Activated CD8-positive, alpha-beta memory T cell treated with anti-CD3 and anti-CD28 coated beads for 36 hours (primary cell): ENCODE measurements around the gene SPEG. TPM values are rescaled to one million over a fixed set of nuclear protein-coding genes. Genes with fewer than 3 reads are reported as not detected.

Source experiments
- CTCF ChIA-PET: fragments of 350-600 bp; sonication (Branson Sonifier 250); formaldehyde crosslinking; loops from one replicate; lab custom pipeline; 2021; ENCODE audit warnings: antibody characterized with exemption; lab: Charles Lee
- POLR2A ChIA-PET: fragments of 350-600 bp; sonication (Branson Sonifier 250); formaldehyde crosslinking; loops from one replicate; lab custom pipeline; 2021; ENCODE audit warnings: antibody characterized with exemption; lab: Charles Lee
- total RNA-seq, 2 experiments: library from RNA; stranded (reverse); gene quantifications; one replicate each; pipeline ENCODE4 v1.2.3, GENCODE V29; 2021

The SPEG gene
- total RNA-seq, 2 experiments from 2014 or later = 0.78 to 0.95 TPM

GRCh38 chr2:219465659-219466561 is 31.3 kb downstream of the SPEG start:
- ChIA-PET CTCF (no interaction called here), POLR2A (no interaction called here)

GRCh38 chr2:219466816-219467735 is 32.4 kb downstream of the SPEG start:
- ChIA-PET CTCF (interaction anchor here (0.9 to 1.9 kb wide), 4 partner anchors 9 to 63 kb away, joined by 3 to 5 read pairs (median 4); no protein-coding TSS in a partner anchor), POLR2A (no interaction called here)

GRCh38 chr2:219467736-219468075 is 33.1 kb downstream of the SPEG start:
- ChIA-PET CTCF (interaction anchor here (0.9 to 1.9 kb wide), 4 partner anchors 8 to 62 kb away, joined by 3 to 5 read pairs (median 4); no protein-coding TSS in a partner anchor), POLR2A (no interaction called here)

GRCh38 chr2:219468410-219469185 is 34.0 kb downstream of the SPEG start:
- POLR2A ChIA-PET = interaction anchor here (0.5 kb wide), 1 partner anchor 101 kb away, joined by 3 read pairs; no protein-coding TSS in a partner anchor
- CTCF ChIA-PET = interaction anchor here (1.1 to 1.9 kb wide), 4 partner anchors 41 to 72 kb away, joined by 3 to 5 read pairs (median 4); no protein-coding TSS in a partner anchor

GRCh38 chr2:219469186-219469724 is 34.6 kb downstream of the SPEG start:
- POLR2A ChIA-PET = no interaction called here
- CTCF ChIA-PET = interaction anchor here (1.5 to 1.9 kb wide), 2 partner anchors 59 to 61 kb away, joined by 5 read pairs; no protein-coding TSS in a partner anchor

DNA sequence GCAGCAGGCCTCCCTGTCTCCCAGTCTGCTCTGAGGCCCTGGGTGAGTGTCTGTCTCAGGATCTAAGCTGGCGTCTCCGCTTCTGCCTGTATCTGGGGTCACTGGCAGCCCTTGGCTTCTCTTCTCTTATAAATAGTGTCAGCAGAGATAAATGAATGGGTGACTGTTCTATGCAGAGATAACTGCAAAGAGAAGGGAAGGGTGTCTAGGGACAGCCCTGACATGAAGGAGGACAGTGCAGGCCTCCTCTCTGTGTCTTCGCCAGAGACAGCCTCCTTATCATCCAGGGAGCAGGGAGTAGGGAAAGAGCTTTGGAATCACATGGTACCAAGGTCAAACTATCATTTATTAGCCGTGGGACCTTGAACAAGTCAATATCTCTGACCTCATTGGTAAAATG is 35.8 kb downstream of the SPEG start:
- ChIA-PET CTCF (interaction anchor here (0.8 to 1.5 kb wide), 3 partner anchors 11 to 59 kb away, joined by 3 to 5 read pairs (median 4); a partner anchor contains a TSS), POLR2A (no interaction called here)

- ChIA-PET CTCF (interaction anchor here (1.2 to 1.9 kb wide), 3 partner anchors 12 to 23 kb away, joined by 3 to 7 read pairs (median 4); a partner anchor contains a TSS), POLR2A (no interaction called here)
Observed at GRCh38 chr2:219471476-219472371, 37.1 kb downstream of the SPEG start.

- POLR2A ChIA-PET = no interaction called here
- CTCF ChIA-PET = interaction anchor here (1.2 to 1.9 kb wide), 3 partner anchors 11 to 57 kb away, joined by 3 to 7 read pairs (median 4); no protein-coding TSS in a partner anchor
Observed at GRCh38 chr2:219472629-219473187, 38.1 kb downstream of the SPEG start.

DNA sequence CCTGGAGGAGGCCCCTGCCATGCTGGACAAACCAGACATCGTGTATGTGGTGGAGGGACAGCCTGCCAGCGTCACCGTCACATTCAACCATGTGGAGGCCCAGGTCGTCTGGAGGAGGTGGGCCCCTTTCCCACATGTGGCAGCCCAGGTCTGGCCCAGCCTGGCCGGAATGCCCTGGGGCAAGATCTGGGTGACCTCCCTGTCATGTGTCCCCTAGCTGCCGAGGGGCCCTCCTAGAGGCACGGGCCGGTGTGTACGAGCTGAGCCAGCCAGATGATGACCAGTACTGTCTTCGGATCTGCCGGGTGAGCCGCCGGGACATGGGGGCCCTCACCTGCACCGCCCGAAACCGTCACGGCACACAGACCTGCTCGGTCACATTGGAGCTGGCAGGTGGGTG is 38.9 kb downstream of the SPEG start:
- ChIA-PET POLR2A (no interaction called here), CTCF (interaction anchor here (0.7 to 1.5 kb wide), 2 partner anchors 56 to 980 kb away, joined by 3 to 4 read pairs; no protein-coding TSS in a partner anchor)

- CTCF ChIA-PET = interaction anchor here (0.6 to 0.7 kb wide), 4 partner anchors 45 to 981 kb away, joined by 3 read pairs; no protein-coding TSS in a partner anchor
- POLR2A ChIA-PET = no interaction called here
Observed at GRCh38 chr2:219474285-219475060, 39.8 kb downstream of the SPEG start.

DNA sequence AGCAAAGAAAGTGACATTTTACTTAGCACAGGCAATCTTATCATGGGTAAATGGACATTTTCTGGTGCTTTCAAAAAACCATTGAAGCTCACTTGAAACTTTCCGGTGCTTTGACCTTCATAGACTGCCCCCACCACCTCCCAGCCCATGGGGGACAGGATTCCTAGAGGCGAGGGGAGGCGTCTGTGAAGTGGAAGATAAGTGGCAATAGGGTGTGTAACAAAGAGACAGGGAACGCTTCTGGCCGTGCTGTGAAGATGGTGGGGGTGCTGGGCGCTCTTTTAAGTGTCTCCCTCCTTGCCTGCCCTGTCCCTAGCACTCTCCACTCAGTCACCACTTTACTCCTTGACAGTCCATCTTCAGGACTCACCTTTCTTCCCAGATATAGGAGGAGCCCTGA is 40.6 kb downstream of the SPEG start:
- CTCF ChIA-PET = interaction anchor here (1.4 to 2.0 kb wide), 6 partner anchors 8 to 156 kb away, joined by 3 to 12 read pairs (median 5); no protein-coding TSS in a partner anchor

GRCh38 chr2:219475697-219476651 is 41.3 kb downstream of the SPEG start:
- ChIA-PET CTCF (interaction anchor here (0.9 to 2.0 kb wide), 15 partner anchors 9 to 156 kb away, joined by 3 to 12 read pairs (median 4); no protein-coding TSS in a partner anchor), POLR2A (interaction anchor here (1.1 kb wide), 1 partner anchor 23 kb away, joined by 5 read pairs; the partner anchor contains the start of gene GMPPA)

More for the DNA sequence above, 40.6 kb downstream of the SPEG start:
- POLR2A ChIA-PET = no interaction called here

- ChIA-PET POLR2A (interaction anchor here (1.1 kb wide), 1 partner anchor 22 kb away, joined by 5 read pairs; the partner anchor contains the start of gene GMPPA), CTCF (interaction anchor here (0.7 to 2.0 kb wide), 16 partner anchors 9 to 155 kb away, joined by 3 to 12 read pairs (median 4); no protein-coding TSS in a partner anchor)
Observed at GRCh38 chr2:219476652-219477151, 42.1 kb downstream of the SPEG start.

GRCh38 chr2:219477179-219477578 is 42.5 kb downstream of the SPEG start:
- POLR2A ChIA-PET = interaction anchor here (1.1 kb wide), 1 partner anchor 22 kb away, joined by 5 read pairs; the partner anchor contains the start of gene GMPPA
- CTCF ChIA-PET = interaction anchor here (0.7 to 2.3 kb wide), 8 partner anchors 8 to 59 kb away, joined by 3 to 12 read pairs (median 6); no protein-coding TSS in a partner anchor
